ENCODE results near the gene NTS. TPM values are rescaled to one million over a fixed set of nuclear protein-coding genes. Genes with fewer than 3 reads are reported as not detected.

The NTS gene
- total and polyA plus RNA-seq, 3 experiments from 2014 or later, result not detected

Other genes starting within 250 kb of the NTS start
- gene RASSF9, start 37.9 kb upstream of the NTS start, total RNA-seq, result not detected
- gene RASSF9, start 37.9 kb upstream of the NTS start, polyA plus RNA-seq, result not detected